Measurements from ENCODE around the gene FLNB.

- TF ChIP-seq POLR2A (IDR thresholded peaks at IDR 0.05), result no peak
- no peak for TF ChIP-seq CTCF (IDR thresholded peaks at IDR 0.05)
These were observed 46.4 kb downstream of the FLNB start for GRCh38 chr3:58054652-58055051.
